ENCODE results near the gene XIST. TPM values are rescaled to one million over a fixed set of nuclear protein-coding genes. Genes with fewer than 3 reads are reported as not detected.
"Not testable (repeated sequence)": the region's sequence is repeated elsewhere in the genome, so short reads cannot be mapped to it uniquely, and the experiment has no call there.

Gene XIST
- total and polyA plus RNA-seq, 11 donors, result 0.01 to 138 (median 0.46) TPM

DNA sequence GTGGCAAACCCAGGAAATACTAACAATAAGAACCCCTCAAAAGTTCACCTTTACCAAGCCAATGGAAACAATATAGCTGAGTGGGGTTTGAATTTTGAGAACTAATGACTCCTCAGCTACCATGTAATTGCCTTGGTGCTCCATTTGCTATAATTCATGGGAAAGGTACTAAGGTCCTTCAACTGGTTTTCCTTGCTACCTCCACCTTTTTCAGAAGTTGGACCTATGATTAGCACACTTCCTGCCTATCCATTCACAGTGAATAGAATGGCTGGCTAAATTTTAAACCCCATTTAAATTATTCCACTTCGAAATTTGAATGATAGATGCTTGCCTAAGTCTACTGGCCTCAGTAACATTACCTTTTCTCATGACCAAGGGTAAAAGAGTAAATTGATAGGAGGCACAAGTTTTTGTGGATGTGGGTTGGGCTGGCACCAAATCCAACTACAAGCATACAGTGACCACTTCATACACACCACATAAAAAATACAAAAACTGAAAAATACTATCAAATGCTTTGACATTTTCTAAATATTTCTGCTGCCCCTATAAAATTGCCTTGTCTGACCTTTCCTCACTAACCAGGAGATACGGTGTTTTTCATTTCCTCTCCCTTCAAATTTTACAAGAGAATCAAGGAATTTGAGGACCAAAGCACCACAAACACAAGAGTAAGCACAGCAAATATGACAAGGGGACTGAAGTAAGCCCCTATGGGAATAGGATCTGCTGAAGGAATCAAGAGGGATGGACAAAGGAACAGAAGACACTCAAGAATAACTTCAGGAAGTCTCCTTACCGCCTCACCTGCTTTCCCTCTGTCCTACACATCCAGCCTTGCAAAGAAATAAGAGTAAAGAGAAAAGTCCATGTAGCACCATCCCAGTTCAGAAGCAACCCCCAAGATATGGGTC is 34.1 kb downstream of the XIST start:
- no peak overlapping the region for H3K4me3 ChIP-seq
- 77 to 83% (median 80%) methylated on average over 3 of the region's 3 CpGs for WGBS, 4 donors

DNA sequence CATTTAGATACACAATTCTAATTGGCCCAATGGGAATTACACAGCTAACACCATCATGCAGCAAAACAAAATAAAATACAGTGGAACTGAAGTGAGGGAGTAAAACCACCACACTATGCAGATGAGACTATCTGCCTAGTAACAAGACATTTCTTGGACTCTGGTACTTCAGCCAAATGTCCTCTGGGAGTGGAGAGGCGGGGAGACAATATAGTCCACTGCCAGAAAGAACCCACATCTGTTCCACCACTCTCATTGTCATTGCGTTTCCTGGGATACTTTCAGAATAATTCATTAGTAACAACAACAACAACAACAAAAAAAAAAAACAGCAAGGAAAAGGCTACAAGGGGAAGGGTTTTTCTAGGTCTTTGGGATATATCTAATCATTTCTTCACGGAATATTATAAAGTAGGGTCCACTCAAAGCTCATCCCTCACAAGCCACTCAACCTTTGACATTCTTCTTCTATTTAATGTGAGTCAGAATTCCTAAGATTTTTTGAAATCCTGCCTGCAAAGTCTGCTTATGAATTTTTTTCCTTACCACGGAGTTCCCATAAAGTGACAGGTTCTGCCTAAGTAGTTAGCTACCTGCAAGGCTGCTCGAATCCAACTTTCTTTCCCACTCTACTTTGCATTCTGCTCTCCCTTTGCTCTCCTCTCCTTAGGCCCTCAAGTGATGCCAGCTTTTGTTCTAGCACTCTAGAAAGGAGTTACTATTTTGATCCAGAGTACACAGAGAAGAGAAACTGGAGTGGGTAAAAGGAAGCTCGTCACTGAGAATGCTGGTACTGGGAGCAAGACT is 34.9 kb downstream of the XIST start:
- Histone ChIP-seq H3K36me3 (peaks cover 0 to 12% (median 0%) of the 10 kb centered on the region in 9 donors), H3K4me1 (no peaks in the 10 kb centered on the region), H3K27ac (no peak overlapping the region), H3K9me3 (no peaks in the 10 kb centered on the region), H3K4me3 (no peak overlapping the region), H3K27me3 (no peaks in the 10 kb centered on the region)
- DNase-seq (no peak), ATAC-seq (no peak)
- WGBS, 4 donors, result 69 to 78% (median 74%) methylated on average over 6 of the region's 6 CpGs
- intact Hi-C loops (cut with DNase I), result no loop called here
- no peak for TF ChIP-seq POLR2A (IDR thresholded peaks at IDR 0.05)
- TF ChIP-seq, protein P1, sequence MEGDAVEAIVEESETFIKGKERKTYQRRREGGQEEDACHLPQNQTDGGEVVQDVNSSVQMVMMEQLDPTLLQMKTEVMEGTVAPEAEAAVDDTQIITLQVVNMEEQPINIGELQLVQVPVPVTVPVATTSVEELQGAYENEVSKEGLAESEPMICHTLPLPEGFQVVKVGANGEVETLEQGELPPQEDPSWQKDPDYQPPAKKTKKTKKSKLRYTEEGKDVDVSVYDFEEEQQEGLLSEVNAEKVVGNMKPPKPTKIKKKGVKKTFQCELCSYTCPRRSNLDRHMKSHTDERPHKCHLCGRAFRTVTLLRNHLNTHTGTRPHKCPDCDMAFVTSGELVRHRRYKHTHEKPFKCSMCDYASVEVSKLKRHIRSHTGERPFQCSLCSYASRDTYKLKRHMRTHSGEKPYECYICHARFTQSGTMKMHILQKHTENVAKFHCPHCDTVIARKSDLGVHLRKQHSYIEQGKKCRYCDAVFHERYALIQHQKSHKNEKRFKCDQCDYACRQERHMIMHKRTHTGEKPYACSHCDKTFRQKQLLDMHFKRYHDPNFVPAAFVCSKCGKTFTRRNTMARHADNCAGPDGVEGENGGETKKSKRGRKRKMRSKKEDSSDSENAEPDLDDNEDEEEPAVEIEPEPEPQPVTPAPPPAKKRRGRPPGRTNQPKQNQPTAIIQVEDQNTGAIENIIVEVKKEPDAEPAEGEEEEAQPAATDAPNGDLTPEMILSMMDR (IDR thresholded peaks at IDR 0.05), result no peak

More for the DNA sequence above, 34.1 kb downstream of the XIST start:
- no peak for ATAC-seq
- Histone ChIP-seq H3K4me1 (no peaks in the 10 kb centered on the region), H3K27ac (no peak overlapping the region), H3K27me3 (no peaks in the 10 kb centered on the region), H3K36me3 (peaks cover 0 to 12% (median 0%) of the 10 kb centered on the region in 9 donors), H3K9me3 (no peaks in the 10 kb centered on the region)
- intact Hi-C loops (cut with DNase I), result no loop called here
- no peak for TF ChIP-seq POLR2A (IDR thresholded peaks at IDR 0.05)
- TF ChIP-seq, protein P1 (IDR thresholded peaks at IDR 0.05), result no peak
- no peak for DNase-seq

DNA sequence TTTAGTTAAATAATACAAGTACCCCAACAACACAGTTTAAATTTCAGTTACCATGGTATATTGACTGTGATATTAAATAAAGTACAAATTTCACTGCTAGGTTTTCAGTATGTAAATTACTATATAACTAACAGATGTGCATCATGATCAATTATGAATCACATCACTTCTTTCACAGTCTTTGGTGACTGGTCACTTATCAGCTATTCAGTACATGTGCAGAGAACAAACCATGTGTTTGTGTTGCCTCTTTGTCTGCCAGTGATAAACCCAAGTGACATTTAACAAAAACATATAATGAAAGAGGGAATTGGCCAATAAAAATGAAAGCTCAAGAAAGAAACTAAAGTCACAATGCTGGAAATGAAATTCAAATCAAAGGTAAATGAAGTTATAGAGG is 40.3 kb downstream of the XIST start:
- DNase-seq (no peak), ATAC-seq (no peak)
- Histone ChIP-seq H3K4me1 (no peaks in the 10 kb centered on the region), H3K27me3 (no peaks in the 10 kb centered on the region), H3K4me3 (no peak overlapping the region), H3K9me3 (no peaks in the 10 kb centered on the region), H3K27ac (no peak overlapping the region), H3K36me3 (no peaks in the 10 kb centered on the region)
- TF ChIP-seq, protein P1 (IDR thresholded peaks at IDR 0.05), result no peak
- TF ChIP-seq POLR2A (IDR thresholded peaks at IDR 0.05), result no peak
- intact Hi-C loops (cut with DNase I), result no loop called here

DNA sequence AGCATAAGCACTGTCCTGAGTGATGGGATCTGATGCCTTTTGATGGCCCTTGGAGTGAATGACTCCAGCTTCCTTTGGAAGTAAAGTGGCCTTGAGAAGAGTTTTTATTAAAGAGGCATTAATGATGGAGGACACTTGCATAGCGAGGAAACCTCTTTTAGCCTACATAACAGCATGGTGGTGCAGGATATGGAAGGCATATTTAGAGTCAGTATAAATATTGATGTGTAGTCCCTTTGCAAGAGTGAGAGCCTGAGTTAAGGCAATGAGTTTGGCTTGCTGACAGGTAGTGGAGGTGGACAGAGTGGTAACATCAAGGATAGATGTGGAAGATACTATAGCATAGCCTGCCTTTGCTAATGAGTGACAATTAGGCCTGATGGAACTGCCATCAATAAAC is 48.4 kb downstream of the XIST start:
- H3K4me1 ChIP-seq; H3K27ac ChIP-seq; H3K4me3 ChIP-seq; H3K9me3 ChIP-seq; intact Hi-C loops (cut with DNase I); ATAC-seq; DNase-seq; H3K36me3 ChIP-seq; H3K27me3 ChIP-seq: not testable (repeated sequence)
- WGBS, 4 donors, result 85 to 97% (median 87%) methylated on average over 1 of the region's 1 CpG
